Lower leg skin (tissue), 4 donors: ENCODE measurements around the gene DNTTIP2. TPM values are rescaled to one million over a fixed set of nuclear protein-coding genes. Genes with fewer than 3 reads are reported as not detected.
A peak's percentile ranks its signal among the peaks of the same experiment; 100 is the strongest.

ENCODE experiments used
- DNase-seq, 2 donors: peaks; one replicate each; pipeline ENCODE4 v3.0.0-alpha.2; 2019; ENCODE audit warnings: low spot score in 2 of 2
- H3K4me3 ChIP-seq: fragments of 200-600 bp; sonication (generic); 2 replicates; pipeline ENCODE4 v1.5.1; 2017; ENCODE audit warnings: mild to moderate bottlenecking, low read depth; ENCODE audit not compliant: poor library complexity, severe bottlenecking
- POLR2A ChIP-seq, 2 donors: fragments of 450-650 bp; IDR thresholded peaks; one replicate each; pipeline ENCODE4 v1.6.1; 2016 to 2017; ENCODE audit warnings: antibody characterized with exemption in 2 of 2, mild to moderate bottlenecking in 1 of 2, moderate library complexity in 1 of 2
- WGBS, 2 donors: methylation state at CpG; one replicate each; pipeline ENCODE4 v1.1.5; 2018; 5-methylcytosine and 5-hydroxymethylcytosine counted together
- intact Hi-C: fragments of 100-400 bp; cut with DNase I; formaldehyde crosslinking; loops from one replicate; pipeline ENCODE4 v1.15.0; 2023; ENCODE audit warnings: low total_unique reads
- total RNA-seq, 4 donors: library from RNA; depleted of rRNA; stranded (reverse); fragments of >200 nt; gene quantifications; one replicate each; pipeline ENCODE4 v1.1.0, GENCODE V29; 2016
- TF ChIP-seq, protein P1 (sequence below), 3 donors: fragments of 450-650 bp; IDR thresholded peaks; one replicate each; pipeline ENCODE4 v1.5.1; 2016; ENCODE audit warnings: antibody characterized with exemption in 3 of 3, mild to moderate bottlenecking in 3 of 3, moderate library complexity in 2 of 3

DNTTIP2 gene
- total RNA-seq, 4 donors from 2014 or later: 27.0 to 42.0 (median 34.8) TPM

DNA sequence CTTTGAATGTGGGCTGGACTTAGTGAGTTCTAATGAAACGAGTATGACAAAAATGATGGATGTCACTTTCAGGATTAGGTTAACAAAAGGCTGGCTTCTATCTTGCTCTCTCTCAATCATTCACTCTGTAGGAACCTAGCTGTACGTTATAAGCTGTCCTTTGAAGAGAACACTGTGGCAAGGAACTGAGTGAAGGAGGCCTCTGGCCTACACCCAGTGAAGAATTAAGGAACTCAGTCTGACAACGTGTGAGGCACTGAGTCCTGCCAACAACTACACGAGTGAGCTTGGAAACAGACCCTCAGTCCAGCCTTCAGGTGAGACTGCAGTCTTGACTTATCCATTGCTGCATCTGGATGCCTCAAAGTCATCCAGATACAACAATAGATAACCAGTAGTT lies 3.3 kb upstream of the DNTTIP2 start:
- DNase-seq: no peak
- intact Hi-C loops: no loop called here
- H3K4me3 ChIP-seq: no peak overlapping the region
- no peak for TF ChIP-seq POLR2A (IDR thresholded peaks at IDR 0.05)
- TF ChIP-seq, protein P1, sequence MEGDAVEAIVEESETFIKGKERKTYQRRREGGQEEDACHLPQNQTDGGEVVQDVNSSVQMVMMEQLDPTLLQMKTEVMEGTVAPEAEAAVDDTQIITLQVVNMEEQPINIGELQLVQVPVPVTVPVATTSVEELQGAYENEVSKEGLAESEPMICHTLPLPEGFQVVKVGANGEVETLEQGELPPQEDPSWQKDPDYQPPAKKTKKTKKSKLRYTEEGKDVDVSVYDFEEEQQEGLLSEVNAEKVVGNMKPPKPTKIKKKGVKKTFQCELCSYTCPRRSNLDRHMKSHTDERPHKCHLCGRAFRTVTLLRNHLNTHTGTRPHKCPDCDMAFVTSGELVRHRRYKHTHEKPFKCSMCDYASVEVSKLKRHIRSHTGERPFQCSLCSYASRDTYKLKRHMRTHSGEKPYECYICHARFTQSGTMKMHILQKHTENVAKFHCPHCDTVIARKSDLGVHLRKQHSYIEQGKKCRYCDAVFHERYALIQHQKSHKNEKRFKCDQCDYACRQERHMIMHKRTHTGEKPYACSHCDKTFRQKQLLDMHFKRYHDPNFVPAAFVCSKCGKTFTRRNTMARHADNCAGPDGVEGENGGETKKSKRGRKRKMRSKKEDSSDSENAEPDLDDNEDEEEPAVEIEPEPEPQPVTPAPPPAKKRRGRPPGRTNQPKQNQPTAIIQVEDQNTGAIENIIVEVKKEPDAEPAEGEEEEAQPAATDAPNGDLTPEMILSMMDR (IDR thresholded peaks at IDR 0.05): no peak
- 72 to 88% methylated on average over 4 of the region's 4 CpGs for WGBS, 2 donors

DNA sequence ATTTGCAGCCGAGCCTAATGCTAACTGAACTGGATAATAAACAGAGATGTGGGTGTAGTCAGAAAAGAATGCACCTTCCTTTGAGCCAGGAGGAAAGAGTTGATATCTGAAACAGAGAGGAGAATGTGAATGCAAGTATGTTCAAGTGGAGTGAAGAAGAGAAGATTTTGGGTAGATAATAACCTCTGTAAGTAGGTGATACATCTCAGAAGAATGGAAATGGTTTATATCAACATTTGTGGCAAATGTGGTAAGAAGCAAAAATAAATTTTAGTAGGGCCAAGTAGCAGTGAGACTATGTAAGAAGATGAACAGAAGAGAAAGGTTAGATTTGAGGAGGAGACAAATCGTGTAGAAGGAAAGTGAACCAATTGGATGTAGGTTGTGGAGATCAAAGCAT lies 1.7 kb upstream of the DNTTIP2 start:
- WGBS, 2 donors: 84 to 94% methylated on average over 2 of the region's 2 CpGs
- intact Hi-C loops: no loop called here
- no peak for TF ChIP-seq POLR2A (IDR thresholded peaks at IDR 0.05)
- TF ChIP-seq, protein P1 (IDR thresholded peaks at IDR 0.05): no peak

DNA sequence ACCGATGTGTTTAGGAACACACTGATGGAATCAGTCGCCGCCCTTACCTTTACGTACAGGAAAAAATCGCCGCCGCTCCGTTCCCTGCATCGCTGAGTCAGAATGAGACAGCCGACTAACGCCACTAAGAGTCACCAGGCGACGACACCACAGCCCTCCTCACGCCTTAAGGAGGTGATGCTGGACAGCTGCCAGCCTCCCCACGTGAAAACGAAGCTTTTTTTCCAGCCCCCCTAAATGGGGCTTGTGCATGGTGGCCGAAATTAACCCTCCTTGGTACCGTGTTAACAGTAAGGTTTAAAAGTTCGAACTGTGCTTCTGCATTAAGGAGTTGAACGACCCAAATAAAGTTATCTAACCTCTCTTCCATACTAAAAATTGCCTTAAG lies 511 bp downstream of the DNTTIP2 start:
- no peak for TF ChIP-seq POLR2A (IDR thresholded peaks at IDR 0.05)
- TF ChIP-seq, protein P1 (IDR thresholded peaks at IDR 0.05): no peak
- peak; percentile 31 to 85 for DNase-seq
- 0% methylated on average over 20 of the region's 20 CpGs for WGBS, 2 donors
- peak overlapping the region; percentile 99 for H3K4me3 ChIP-seq
- intact Hi-C loops: no loop called here

More for the DNA sequence above, 1.7 kb upstream of the DNTTIP2 start:
- no peak for DNase-seq
- no peak overlapping the region for H3K4me3 ChIP-seq

DNA sequence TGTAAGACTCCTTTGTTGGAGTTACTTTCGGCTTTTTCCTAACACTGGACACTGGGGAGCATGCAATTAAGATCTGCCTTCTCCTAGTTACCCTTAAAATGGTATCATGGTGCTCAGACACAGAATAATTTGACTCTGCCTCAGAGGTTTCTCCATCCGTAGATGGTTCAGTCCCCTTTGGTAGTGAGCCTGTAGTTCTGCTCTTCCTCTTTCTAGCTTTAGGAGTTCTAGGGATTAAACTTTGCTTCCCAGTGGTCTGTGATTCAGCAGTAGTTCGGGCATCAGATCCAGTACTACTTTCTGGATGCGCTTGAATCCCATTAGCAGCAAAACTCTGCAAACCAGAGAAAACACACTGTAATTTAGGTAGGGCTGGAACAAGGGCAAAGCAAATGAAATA lies 1.5 kb downstream of the DNTTIP2 start:
- 84 to 85% methylated on average over 4 of the region's 4 CpGs for WGBS, 2 donors
- TF ChIP-seq POLR2A (IDR thresholded peaks at IDR 0.05): no peak
- TF ChIP-seq, protein P1 (IDR thresholded peaks at IDR 0.05): no peak
- no peak overlapping the region for H3K4me3 ChIP-seq
- intact Hi-C loops: no loop called here
- DNase-seq: no peak

DNA sequence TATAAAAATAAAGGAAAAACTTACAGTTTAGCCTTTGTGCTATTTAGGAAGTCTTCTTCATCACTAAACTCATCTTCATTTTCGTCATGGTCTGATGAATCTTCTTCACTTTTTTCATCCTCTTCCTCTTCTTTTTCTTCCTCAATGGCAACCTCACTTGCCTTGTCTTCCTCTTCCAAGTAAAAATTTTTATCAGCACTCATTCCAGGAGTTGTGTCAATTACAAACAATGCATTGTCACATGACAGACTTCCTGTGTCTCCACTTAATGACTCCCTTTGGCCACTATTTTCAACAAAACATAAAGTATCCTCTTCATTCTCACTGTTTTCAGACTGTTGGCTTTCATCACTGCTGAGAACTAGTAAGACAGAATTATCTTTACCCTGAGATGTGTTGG lies 2.8 kb downstream of the DNTTIP2 start:
- 64 to 76% methylated on average over 1 of the region's 1 CpG for WGBS, 2 donors
- DNase-seq: no peak
- no peak overlapping the region for H3K4me3 ChIP-seq
- no peak for TF ChIP-seq POLR2A (IDR thresholded peaks at IDR 0.05)
- TF ChIP-seq, protein P1 (IDR thresholded peaks at IDR 0.05): no peak
- intact Hi-C loops: no loop called here

DNA sequence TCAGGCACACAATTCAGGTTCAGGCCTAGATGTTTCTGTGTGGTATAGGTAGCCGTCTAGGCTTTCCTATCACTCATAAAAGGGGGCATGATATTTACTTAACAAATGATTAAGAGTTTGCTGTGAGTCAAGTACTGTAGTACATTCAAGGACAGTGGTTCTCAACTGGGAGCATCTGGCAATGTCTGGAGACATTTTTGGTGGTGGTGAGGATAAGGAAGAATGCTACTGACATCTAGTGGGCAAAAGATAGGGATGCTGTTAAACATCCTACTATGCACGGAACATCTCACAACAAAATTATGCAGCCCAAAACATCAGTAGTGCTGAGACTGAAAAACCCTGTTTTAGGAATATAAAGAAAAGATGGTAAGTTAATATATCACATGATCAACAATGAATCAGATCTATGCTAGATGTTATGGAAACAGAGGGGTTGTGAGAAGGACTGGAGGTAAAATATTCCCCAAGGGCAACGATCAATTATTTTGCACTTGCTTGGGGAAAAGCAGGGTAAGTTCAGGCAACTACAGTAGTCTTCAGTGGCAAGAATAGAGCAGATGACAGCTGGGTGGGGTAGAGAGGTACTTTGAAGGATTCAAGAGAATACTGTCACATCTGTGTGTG lies 4.9 kb downstream of the DNTTIP2 start:
- DNase-seq: no peak
- intact Hi-C loops: no loop called here
- no peak for TF ChIP-seq POLR2A (IDR thresholded peaks at IDR 0.05)
- TF ChIP-seq, protein P1 (IDR thresholded peaks at IDR 0.05): no peak
- 65 to 76% methylated on average over 3 of the region's 3 CpGs for WGBS, 2 donors
- H3K4me3 ChIP-seq: no peak overlapping the region
